Lower lobe of right lung (tissue), 2 donors: ENCODE data around the gene SCD5. TPM values are rescaled to one million over a fixed set of nuclear protein-coding genes. Genes with fewer than 3 reads are reported as not detected.

ENCODE experiments used
- ATAC-seq, 2 donors: fragments of 200-7000 bp; cut with Tn5 transposase; one replicate each; pipeline ENCODE4 v1.9.1; 2020 to 2022; ENCODE audit warnings: mild to moderate bottlenecking in 2 of 2, moderate library complexity in 2 of 2
- DNase-seq: peaks from one replicate; pipeline ENCODE4 v3.0.0-alpha.2; 2020
- H3K27ac ChIP-seq: fragments of 200-600 bp; one replicate; pipeline ENCODE4 v1.8.0; 2022
- H3K27me3 ChIP-seq: fragments of 200-600 bp; one replicate; pipeline ENCODE4 v1.8.0; 2022; ENCODE audit warnings: low read depth
- H3K36me3 ChIP-seq: fragments of 200-600 bp; one replicate; pipeline ENCODE4 v1.8.0; 2022; ENCODE audit warnings: mild to moderate bottlenecking
- H3K4me1 ChIP-seq: fragments of 200-600 bp; one replicate; pipeline ENCODE4 v1.8.0; 2022
- H3K4me3 ChIP-seq: fragments of 200-600 bp; one replicate; pipeline ENCODE4 v1.8.0; 2022; ENCODE audit warnings: mild to moderate bottlenecking
- H3K9me3 ChIP-seq: fragments of 200-600 bp; one replicate; pipeline ENCODE4 v1.8.0; 2022
- CTCF ChIP-seq: fragments of 200-600 bp; IDR thresholded peaks from one replicate; pipeline ENCODE4 v1.8.0; 2022; ENCODE audit warnings: antibody characterized with exemption, mild to moderate bottlenecking
- intact Hi-C: fragments of 100-400 bp; cut with DNase I; formaldehyde crosslinking; loops from one replicate; pipeline ENCODE4 v1.11.0; 2022
- microRNA-seq: library from miRNA; unstranded; fragments of <30 nt; microRNA quantifications from one replicate; pipeline ENCODE4 v1.2.0, GENCODE V29; 2020; ENCODE audit warnings: borderline number of aligned reads
- total RNA-seq: library from RNA; stranded (reverse); fragmentation: NEBNext Ultra II Directional; extraction: Animal tissue kit (Norgen Biotek cat#: 25700); gene quantifications from one replicate; pipeline ENCODE4 v1.2.1, GENCODE V29; 2021
- donor health status: DM: no; HTN: yes; CAD: no; lungs with severe emphysema.

SCD5 gene
- total RNA-seq, 1 donor from 2014 or later = 17.7 TPM

DNA sequence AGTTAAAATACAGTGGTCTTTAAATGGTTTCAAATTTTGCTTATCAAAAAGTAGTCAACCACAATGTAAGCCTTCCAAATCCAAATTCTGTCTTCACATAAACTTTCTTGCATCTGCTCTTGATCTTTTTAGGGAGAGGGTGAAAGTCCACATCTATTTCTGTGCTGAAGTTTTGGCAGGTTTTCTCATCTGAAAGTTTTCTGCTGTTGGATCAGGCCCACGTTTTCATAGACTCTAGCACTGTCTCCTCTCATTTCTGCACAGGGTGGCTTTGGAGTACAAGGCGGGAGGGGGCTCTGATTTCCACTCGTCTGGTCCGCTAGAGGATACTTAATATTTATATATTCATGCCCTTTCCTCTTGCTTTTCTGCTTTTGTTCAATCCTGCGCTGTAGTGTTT lies 218.7 kb downstream of the SCD5 start:
- no peak for ATAC-seq
- Histone ChIP-seq H3K4me1 (no peaks in the 10 kb centered on the region), H3K4me3 (no peak overlapping the region), H3K27ac (no peak overlapping the region), H3K36me3 (no peaks in the 10 kb centered on the region), H3K9me3 (no peaks in the 10 kb centered on the region), H3K27me3 (no peaks in the 10 kb centered on the region)
- no peak for TF ChIP-seq CTCF
- intact Hi-C loops = no loop called here
- no peak for DNase-seq

Small RNA genes within 50 kb of the gene (microRNA-seq; reads per million reads assigned to microRNA genes)
- gene MIR575 = not detected

Other genes starting within 250 kb of the SCD5 start
- gene TMEM150C, start 236.8 kb downstream of the SCD5 start, total RNA-seq = 6.9 TPM
- gene SEC31A, start 92.4 kb upstream of the SCD5 start, total RNA-seq = 183 TPM
- 5.0 TPM for gene THAP9, start 101.9 kb upstream of the SCD5 start, total RNA-seq
- gene LIN54, start 212.0 kb upstream of the SCD5 start, total RNA-seq = 14.7 TPM
- gene COPS4, start 236.4 kb upstream of the SCD5 start, total RNA-seq = 27.7 TPM